Nephron (organoid): ENCODE results near the gene DMRTC1.
"Not testable (repeated sequence)": the region's sequence is repeated elsewhere in the genome, so short reads cannot be mapped to it uniquely, and the experiment has no call there.

Source experiments
- H3K27ac Mint-ChIP-seq, 3 experiments: 2 replicates each; pipeline ENCODE4 v1.8.0; 2020; ENCODE audit warnings: mixed read lengths in 3 of 3, mild to moderate bottlenecking in 2 of 3, moderate library complexity in 1 of 3
- H3K27me3 Mint-ChIP-seq: 2 replicates; pipeline ENCODE4 v1.8.0; 2021; ENCODE audit warnings: low read depth, mild to moderate bottlenecking, moderate library complexity, mixed read lengths
- H3K36me3 Mint-ChIP-seq: 2 replicates; pipeline ENCODE4 v1.8.0; 2020; ENCODE audit warnings: low read depth, mixed read lengths
- H3K4me1 Mint-ChIP-seq: 2 replicates; pipeline ENCODE4 v1.8.0; 2020; ENCODE audit warnings: mixed read lengths
- H3K4me3 Mint-ChIP-seq, 3 experiments: 2 replicates each; pipeline ENCODE4 v1.8.0; 2020; ENCODE audit warnings: mild to moderate bottlenecking in 3 of 3, mixed read lengths in 3 of 3, moderate library complexity in 2 of 3
- H3K9me3 Mint-ChIP-seq: 2 replicates; pipeline ENCODE4 v1.8.0; 2020; ENCODE audit warnings: mixed read lengths

DMRTC1 gene

DNA sequence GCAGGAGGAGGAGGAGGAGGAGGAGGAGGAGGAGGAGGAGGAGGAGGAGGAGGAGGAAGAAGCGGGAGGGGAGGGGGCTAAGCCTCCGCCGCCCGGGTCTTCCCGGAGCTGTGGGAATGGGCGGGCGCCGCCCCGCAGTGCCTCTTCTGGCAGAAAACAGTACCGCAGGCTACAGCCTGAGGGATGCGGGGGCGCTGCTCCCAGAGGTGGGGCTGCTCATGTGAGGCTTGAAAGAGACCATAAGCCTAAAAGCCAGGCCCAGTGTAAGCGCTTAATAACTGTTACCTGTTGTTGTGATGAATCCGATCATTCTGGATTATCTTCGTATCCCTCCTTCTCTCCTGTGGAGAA, at the start of gene DMRTC1:
TSS of gene DMRTC1 (minus strand) at position 19 of the 351 bp plus-strand sequence. CDS start 68,143 bp downstream, outside the sequence.
- H3K27me3 Mint-ChIP-seq, H3K9me3 Mint-ChIP-seq, H3K4me3 Mint-ChIP-seq, H3K36me3 Mint-ChIP-seq, H3K27ac Mint-ChIP-seq, H3K4me1 Mint-ChIP-seq: not testable (repeated sequence)

GRCh38 chrX:72980894-72981469, 37.3 kb upstream of the DMRTC1 start:
- H3K27me3 Mint-ChIP-seq, H3K4me3 Mint-ChIP-seq, H3K36me3 Mint-ChIP-seq, H3K27ac Mint-ChIP-seq, H3K4me1 Mint-ChIP-seq: not testable (repeated sequence)
- peaks cover 24% of the 10 kb centered on the region for H3K9me3 Mint-ChIP-seq

GRCh38 chrX:72974885-72975284, 31.2 kb upstream of the DMRTC1 start:
- not testable (repeated sequence) for H3K27me3 Mint-ChIP-seq, H3K9me3 Mint-ChIP-seq, H3K36me3 Mint-ChIP-seq, H3K4me3 Mint-ChIP-seq, H3K27ac Mint-ChIP-seq, H3K4me1 Mint-ChIP-seq

DNA sequence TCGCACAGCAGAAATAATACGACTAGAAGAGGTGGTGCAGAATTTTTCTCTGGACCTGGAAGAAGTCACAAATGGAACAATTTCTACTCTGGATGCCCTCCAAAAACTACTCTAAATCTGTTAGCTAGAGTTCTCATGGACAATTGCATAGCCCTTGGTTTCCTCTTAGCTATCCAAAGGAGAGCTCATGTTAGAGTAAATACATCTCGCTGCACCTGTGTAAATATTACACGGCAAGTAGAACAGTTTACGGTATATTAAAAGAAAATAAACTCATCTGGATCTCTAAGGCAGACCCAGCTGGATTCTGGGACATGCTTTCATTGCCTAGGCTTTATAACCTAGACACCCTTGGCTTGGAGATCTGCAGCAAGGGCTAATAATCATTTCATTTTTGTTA, 28.2 kb upstream of the DMRTC1 start:
- not testable (repeated sequence) for H3K9me3 Mint-ChIP-seq, H3K4me3 Mint-ChIP-seq, H3K27ac Mint-ChIP-seq, H3K27me3 Mint-ChIP-seq, H3K4me1 Mint-ChIP-seq, H3K36me3 Mint-ChIP-seq

DNA sequence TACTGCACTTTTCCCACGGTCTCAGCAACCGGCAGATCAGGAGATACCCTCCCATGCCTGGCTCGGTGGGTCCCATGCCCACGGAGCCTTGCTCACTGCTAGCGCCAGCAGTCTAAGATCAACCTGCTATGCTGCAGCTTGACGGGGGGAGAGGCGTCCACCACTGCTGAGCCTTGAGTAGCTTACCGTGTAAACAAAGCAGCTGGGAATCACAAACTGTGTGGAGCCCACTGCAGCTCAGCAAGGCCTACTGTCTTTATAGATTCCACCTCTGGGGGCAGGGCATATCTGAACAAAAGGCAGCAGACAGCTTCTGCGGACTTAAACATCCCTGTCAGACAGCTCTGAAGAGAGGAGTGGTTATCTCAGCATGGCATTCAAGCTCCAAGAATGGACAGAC, 16.3 kb upstream of the DMRTC1 start:
- H3K36me3 Mint-ChIP-seq, H3K4me3 Mint-ChIP-seq, H3K9me3 Mint-ChIP-seq, H3K27ac Mint-ChIP-seq, H3K27me3 Mint-ChIP-seq, H3K4me1 Mint-ChIP-seq: not testable (repeated sequence)

- H3K27ac Mint-ChIP-seq, H3K4me1 Mint-ChIP-seq: not testable (repeated sequence)
Observed at GRCh38 chrX:72943035-72943818, 410 bp downstream of the DMRTC1 start.

GRCh38 chrX:72942272-72942671, 1.4 kb downstream of the DMRTC1 start:
- not testable (repeated sequence) for H3K36me3 Mint-ChIP-seq, H3K9me3 Mint-ChIP-seq, H3K4me3 Mint-ChIP-seq, H3K4me1 Mint-ChIP-seq, H3K27me3 Mint-ChIP-seq, H3K27ac Mint-ChIP-seq

More at GRCh38 chrX:72943035-72943818, 410 bp downstream of the DMRTC1 start:
- not testable (repeated sequence) for H3K4me3 Mint-ChIP-seq, H3K27me3 Mint-ChIP-seq, H3K9me3 Mint-ChIP-seq, H3K36me3 Mint-ChIP-seq

GRCh38 chrX:72937906-72938305, 5.7 kb downstream of the DMRTC1 start, which contains the start of gene FAM236A:
FAM236A (plus strand) TSS chrX:72938206; CDS start chrX:72938263, 57 bp downstream.
- not testable (repeated sequence) for H3K27ac Mint-ChIP-seq, H3K27me3 Mint-ChIP-seq, H3K9me3 Mint-ChIP-seq, H3K36me3 Mint-ChIP-seq, H3K4me3 Mint-ChIP-seq, H3K4me1 Mint-ChIP-seq

- H3K4me1 Mint-ChIP-seq, H3K9me3 Mint-ChIP-seq, H3K4me3 Mint-ChIP-seq, H3K27ac Mint-ChIP-seq, H3K27me3 Mint-ChIP-seq, H3K36me3 Mint-ChIP-seq: not testable (repeated sequence)
Observed at GRCh38 chrX:72936882-72937455, 6.7 kb downstream of the DMRTC1 start.

DNA sequence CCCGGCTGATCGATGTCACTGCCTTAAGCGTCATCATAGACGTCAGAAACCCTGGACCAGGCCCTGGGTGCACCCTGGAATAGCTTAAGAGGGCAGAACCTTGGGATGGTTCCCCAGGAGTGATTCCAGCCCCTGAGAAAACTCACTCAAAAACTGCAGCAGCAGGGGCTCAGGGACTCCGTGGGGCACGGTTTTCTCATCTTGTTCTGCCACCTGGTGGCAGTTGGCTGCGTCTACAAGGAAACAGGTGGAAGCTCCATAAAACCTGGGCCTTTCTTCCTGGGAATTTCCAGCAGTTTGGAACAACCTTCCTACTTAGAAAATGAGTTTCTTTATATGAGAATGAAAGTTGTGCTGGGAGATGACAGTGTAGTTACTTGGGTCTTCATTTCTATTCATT, 7.2 kb downstream of the DMRTC1 start:
- not testable (repeated sequence) for H3K36me3 Mint-ChIP-seq, H3K27me3 Mint-ChIP-seq, H3K9me3 Mint-ChIP-seq, H3K4me3 Mint-ChIP-seq, H3K4me1 Mint-ChIP-seq, H3K27ac Mint-ChIP-seq

DNA sequence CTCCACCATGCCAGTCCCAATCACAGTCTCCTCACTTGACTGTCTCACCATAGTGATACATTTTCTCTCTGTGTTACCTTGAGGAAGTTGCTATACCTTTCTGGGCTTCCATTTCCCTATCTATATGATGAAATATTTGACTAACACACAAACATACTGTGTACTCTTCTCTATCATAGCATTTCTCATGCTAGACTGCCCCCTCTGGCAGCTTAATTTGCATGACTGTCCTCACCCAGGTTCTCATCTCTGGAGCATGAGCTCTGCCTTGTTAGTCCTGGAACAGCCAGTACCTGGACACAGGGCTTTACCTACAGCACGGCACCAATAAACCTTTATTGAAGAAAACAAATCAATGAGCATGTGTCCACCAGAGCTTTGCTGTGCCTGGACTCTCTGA, 11.4 kb downstream of the DMRTC1 start:
- not testable (repeated sequence) for H3K36me3 Mint-ChIP-seq, H3K4me3 Mint-ChIP-seq, H3K27ac Mint-ChIP-seq, H3K27me3 Mint-ChIP-seq, H3K9me3 Mint-ChIP-seq, H3K4me1 Mint-ChIP-seq

DNA sequence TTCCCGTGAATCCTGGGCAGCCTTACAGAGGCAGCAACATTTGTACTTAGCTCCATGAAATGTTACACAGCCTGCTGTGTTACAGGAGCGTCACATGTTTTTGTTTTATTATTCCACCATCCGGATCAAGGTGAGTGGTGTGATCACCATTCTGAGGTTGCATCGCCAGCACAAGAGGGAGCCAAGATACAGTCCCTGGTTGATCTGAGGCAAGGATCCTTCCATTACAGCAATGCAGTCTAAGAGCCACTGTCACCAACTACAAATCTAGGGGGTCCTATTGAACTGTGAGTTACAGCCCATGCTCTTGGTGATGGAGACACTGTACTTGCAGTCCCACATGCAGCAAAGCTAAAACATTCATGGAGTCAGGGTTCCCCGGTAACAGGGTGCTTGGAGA, 27.5 kb downstream of the DMRTC1 start:
- not testable (repeated sequence) for H3K27ac Mint-ChIP-seq, H3K36me3 Mint-ChIP-seq, H3K9me3 Mint-ChIP-seq, H3K4me3 Mint-ChIP-seq, H3K4me1 Mint-ChIP-seq, H3K27me3 Mint-ChIP-seq

DNA sequence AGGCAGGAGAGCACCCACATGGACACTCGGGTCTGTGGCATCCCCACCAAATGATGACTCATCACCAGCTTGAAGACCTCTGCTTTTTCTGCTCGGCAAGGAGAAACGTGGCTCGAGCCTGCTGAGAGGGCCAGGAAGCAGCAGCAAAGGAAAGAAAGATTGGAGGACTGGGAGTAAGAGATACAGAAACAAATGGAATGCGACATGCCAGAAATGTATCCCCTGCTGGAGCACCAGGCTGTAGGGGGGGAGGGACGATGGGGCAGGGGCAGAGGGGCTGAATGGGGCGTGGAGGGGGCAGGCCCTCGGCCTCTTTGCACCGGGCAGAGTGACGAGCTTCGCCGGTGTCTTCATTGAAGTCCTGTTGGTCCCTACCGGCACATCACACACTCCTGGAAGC, 31.3 kb downstream of the DMRTC1 start, which contains the start of gene FAM236C:
TSS of gene FAM236C (plus strand) at position 301 of the 400 bp plus-strand sequence. CDS start 100 bp downstream, outside the sequence.
- H3K9me3 Mint-ChIP-seq, H3K4me3 Mint-ChIP-seq, H3K27me3 Mint-ChIP-seq, H3K36me3 Mint-ChIP-seq, H3K27ac Mint-ChIP-seq, H3K4me1 Mint-ChIP-seq: not testable (repeated sequence)

GRCh38 chrX:72889740-72890139, 53.9 kb downstream of the DMRTC1 start:
- not testable (repeated sequence) for H3K4me3 Mint-ChIP-seq, H3K36me3 Mint-ChIP-seq, H3K4me1 Mint-ChIP-seq, H3K9me3 Mint-ChIP-seq, H3K27ac Mint-ChIP-seq, H3K27me3 Mint-ChIP-seq

- not testable (repeated sequence) for H3K4me1 Mint-ChIP-seq, H3K27ac Mint-ChIP-seq, H3K4me3 Mint-ChIP-seq, H3K9me3 Mint-ChIP-seq, H3K27me3 Mint-ChIP-seq, H3K36me3 Mint-ChIP-seq
Observed at GRCh38 chrX:72882898-72883297, 60.7 kb downstream of the DMRTC1 start.
